ENCODE data around the gene PLCB1. TPM values are rescaled to one million over a fixed set of nuclear protein-coding genes. Genes with fewer than 3 reads are reported as not detected.

The PLCB1 gene
- total RNA-seq, 1 experiment from 2014 or later = 11.3 TPM

DNA sequence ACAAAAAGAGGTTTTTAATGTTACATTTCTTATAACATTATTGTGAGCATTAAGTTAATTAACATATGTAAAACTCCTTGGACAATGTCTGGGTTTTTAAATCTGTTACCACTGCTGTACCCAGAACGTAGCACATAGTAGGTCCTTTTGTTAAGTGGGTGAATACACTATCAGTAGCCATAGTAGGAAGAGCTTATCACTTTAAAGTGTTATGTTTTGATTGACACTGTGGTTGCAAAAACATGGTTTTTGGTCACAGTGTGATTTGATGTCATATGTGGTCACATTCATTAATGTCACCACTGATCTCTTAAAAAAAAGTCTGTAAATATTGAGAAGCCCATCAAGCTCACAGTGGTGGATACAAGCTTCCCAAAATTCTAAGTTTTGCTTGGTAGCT is 160.7 kb downstream of the PLCB1 start (continued):
- TF ChIP-seq ZNF121 (CRISPR knock-in tag; IDR thresholded peaks at IDR 0.05) (no peak), NFYB (CRISPR knock-in tag; conservative IDR thresholded peaks at IDR 0.05; ENCODE audit: low read depth) (no peak), RORB (CRISPR knock-in tag; IDR thresholded peaks at IDR 0.05) (no peak), ZNF219 (CRISPR knock-in tag; IDR thresholded peaks at IDR 0.05; ENCODE audit: borderline replicate concordance) (no peak), JUN (CRISPR knock-in tag; IDR thresholded peaks at IDR 0.05) (no peak), FOXP1 (CRISPR knock-in tag; IDR thresholded peaks at IDR 0.05; ENCODE audit: borderline replicate concordance) (no peak)
- TF ChIP-seq, protein P1, sequence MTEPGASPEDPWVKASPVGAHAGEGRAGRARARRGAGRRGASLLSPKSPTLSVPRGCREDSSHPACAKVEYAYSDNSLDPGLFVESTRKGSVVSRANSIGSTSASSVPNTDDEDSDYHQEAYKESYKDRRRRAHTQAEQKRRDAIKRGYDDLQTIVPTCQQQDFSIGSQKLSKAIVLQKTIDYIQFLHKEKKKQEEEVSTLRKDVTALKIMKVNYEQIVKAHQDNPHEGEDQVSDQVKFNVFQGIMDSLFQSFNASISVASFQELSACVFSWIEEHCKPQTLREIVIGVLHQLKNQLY (CRISPR knock-in tag; IDR thresholded peaks at IDR 0.05) = no peak
- TF ChIP-seq, protein P2, sequence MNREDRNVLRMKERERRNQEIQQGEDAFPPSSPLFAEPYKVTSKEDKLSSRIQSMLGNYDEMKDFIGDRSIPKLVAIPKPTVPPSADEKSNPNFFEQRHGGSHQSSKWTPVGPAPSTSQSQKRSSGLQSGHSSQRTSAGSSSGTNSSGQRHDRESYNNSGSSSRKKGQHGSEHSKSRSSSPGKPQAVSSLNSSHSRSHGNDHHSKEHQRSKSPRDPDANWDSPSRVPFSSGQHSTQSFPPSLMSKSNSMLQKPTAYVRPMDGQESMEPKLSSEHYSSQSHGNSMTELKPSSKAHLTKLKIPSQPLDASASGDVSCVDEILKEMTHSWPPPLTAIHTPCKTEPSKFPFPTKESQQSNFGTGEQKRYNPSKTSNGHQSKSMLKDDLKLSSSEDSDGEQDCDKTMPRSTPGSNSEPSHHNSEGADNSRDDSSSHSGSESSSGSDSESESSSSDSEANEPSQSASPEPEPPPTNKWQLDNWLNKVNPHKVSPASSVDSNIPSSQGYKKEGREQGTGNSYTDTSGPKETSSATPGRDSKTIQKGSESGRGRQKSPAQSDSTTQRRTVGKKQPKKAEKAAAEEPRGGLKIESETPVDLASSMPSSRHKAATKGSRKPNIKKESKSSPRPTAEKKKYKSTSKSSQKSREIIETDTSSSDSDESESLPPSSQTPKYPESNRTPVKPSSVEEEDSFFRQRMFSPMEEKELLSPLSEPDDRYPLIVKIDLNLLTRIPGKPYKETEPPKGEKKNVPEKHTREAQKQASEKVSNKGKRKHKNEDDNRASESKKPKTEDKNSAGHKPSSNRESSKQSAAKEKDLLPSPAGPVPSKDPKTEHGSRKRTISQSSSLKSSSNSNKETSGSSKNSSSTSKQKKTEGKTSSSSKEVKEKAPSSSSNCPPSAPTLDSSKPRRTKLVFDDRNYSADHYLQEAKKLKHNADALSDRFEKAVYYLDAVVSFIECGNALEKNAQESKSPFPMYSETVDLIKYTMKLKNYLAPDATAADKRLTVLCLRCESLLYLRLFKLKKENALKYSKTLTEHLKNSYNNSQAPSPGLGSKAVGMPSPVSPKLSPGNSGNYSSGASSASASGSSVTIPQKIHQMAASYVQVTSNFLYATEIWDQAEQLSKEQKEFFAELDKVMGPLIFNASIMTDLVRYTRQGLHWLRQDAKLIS (CRISPR knock-in tag; IDR thresholded peaks at IDR 0.05; ENCODE audit: borderline replicate concordance) = no peak

DNA sequence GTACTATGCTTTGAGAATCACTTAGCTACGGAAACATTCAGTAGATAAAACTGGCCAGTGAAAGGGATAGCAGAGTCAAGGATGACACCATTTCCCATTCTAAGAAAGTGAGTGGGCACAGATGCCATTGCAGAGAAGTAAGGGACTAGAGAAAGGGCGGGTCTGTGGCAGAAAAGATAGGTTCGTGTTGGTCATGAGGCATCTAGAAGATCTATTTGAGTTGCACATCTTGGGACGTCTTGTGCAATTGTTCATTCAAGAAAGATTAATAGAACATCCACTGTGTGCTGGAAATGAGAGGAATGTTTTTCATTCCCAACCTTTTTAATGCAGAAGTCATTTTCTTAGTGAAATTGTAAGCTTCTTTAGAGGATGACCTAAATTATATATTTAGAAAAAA is 161.7 kb downstream of the PLCB1 start:
- Mint-ChIP-seq H3K9me3 (no peaks in the 10 kb centered on the region), H3K4me3 (no peak overlapping the region), H3K4me1 (no peaks in the 10 kb centered on the region), H3K36me3 (no peaks in the 10 kb centered on the region), H3K27me3 (ENCODE audit: low read depth) (no peaks in the 10 kb centered on the region), H3K27ac (no peak overlapping the region)
- ChIA-PET POLR2A (no interaction called here), CTCF (no interaction called here)
- no peak for DNase-seq (ENCODE audit: low spot score)
- no peak for ATAC-seq
- no peak for TF ChIP-seq CREM (CRISPR knock-in tag; IDR thresholded peaks at IDR 0.05)
- TF ChIP-seq, protein P3, sequence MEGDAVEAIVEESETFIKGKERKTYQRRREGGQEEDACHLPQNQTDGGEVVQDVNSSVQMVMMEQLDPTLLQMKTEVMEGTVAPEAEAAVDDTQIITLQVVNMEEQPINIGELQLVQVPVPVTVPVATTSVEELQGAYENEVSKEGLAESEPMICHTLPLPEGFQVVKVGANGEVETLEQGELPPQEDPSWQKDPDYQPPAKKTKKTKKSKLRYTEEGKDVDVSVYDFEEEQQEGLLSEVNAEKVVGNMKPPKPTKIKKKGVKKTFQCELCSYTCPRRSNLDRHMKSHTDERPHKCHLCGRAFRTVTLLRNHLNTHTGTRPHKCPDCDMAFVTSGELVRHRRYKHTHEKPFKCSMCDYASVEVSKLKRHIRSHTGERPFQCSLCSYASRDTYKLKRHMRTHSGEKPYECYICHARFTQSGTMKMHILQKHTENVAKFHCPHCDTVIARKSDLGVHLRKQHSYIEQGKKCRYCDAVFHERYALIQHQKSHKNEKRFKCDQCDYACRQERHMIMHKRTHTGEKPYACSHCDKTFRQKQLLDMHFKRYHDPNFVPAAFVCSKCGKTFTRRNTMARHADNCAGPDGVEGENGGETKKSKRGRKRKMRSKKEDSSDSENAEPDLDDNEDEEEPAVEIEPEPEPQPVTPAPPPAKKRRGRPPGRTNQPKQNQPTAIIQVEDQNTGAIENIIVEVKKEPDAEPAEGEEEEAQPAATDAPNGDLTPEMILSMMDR (IDR thresholded peaks at IDR 0.05) = no peak
- no peak for TF ChIP-seq ZNF219 (CRISPR knock-in tag; IDR thresholded peaks at IDR 0.05; ENCODE audit: borderline replicate concordance)
- no peak for TF ChIP-seq ZNF396 (CRISPR knock-in tag; IDR thresholded peaks at IDR 0.05; ENCODE audit: borderline replicate concordance)
- TF ChIP-seq TP53 (CRISPR knock-in tag; IDR thresholded peaks at IDR 0.05) = no peak
- TF ChIP-seq, protein P4, sequence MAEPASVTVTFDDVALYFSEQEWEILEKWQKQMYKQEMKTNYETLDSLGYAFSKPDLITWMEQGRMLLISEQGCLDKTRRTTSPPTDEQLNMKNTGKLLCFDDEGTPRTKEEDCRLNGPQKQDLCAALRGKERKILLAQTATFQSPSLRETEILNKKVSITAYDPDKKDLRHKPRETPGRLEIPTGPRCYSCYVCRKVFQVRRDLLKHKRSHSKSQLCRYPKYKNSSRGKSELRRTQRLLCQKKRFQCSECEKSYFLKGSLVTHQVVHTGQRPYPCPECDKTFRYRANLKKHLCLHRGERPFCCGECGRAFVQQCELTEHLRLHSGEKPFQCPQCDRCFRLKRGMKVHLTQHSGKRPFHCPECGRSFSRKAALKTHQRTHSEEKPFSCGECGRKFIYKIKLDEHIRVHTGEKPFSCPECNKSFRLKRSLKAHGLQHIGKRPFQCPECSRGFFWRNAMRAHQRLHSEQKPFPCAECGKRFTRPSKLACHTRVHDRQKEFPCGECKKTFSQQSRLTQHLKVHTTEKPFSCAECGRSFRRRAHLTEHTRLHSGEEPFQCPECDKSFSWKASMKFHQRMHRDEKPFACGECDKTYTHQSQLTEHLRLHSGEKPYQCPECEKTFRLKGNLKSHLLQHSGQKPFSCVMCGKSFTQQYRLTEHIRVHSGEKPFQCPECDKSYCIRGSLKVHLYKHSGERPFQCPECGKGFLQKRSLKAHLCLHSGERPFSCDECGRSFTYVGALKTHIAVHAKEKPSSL (CRISPR knock-in tag; conservative IDR thresholded peaks at IDR 0.05) = no peak
- no peak for TF ChIP-seq GABPB1 (CRISPR knock-in tag; IDR thresholded peaks at IDR 0.05)
- no peak for TF ChIP-seq ZNF416 (CRISPR knock-in tag; IDR thresholded peaks at IDR 0.05)
- no peak for TF ChIP-seq SOX15 (CRISPR knock-in tag; IDR thresholded peaks at IDR 0.05)
- no peak for TF ChIP-seq IRF2 (CRISPR knock-in tag; IDR thresholded peaks at IDR 0.05; ENCODE audit: borderline replicate concordance, low read depth)
- TF ChIP-seq HMGA2 (CRISPR knock-in tag; IDR thresholded peaks at IDR 0.05) = no peak
- TF ChIP-seq ZNF263 (CRISPR knock-in tag; IDR thresholded peaks at IDR 0.05; ENCODE audit: low read depth) = no peak
- TF ChIP-seq, protein P5, sequence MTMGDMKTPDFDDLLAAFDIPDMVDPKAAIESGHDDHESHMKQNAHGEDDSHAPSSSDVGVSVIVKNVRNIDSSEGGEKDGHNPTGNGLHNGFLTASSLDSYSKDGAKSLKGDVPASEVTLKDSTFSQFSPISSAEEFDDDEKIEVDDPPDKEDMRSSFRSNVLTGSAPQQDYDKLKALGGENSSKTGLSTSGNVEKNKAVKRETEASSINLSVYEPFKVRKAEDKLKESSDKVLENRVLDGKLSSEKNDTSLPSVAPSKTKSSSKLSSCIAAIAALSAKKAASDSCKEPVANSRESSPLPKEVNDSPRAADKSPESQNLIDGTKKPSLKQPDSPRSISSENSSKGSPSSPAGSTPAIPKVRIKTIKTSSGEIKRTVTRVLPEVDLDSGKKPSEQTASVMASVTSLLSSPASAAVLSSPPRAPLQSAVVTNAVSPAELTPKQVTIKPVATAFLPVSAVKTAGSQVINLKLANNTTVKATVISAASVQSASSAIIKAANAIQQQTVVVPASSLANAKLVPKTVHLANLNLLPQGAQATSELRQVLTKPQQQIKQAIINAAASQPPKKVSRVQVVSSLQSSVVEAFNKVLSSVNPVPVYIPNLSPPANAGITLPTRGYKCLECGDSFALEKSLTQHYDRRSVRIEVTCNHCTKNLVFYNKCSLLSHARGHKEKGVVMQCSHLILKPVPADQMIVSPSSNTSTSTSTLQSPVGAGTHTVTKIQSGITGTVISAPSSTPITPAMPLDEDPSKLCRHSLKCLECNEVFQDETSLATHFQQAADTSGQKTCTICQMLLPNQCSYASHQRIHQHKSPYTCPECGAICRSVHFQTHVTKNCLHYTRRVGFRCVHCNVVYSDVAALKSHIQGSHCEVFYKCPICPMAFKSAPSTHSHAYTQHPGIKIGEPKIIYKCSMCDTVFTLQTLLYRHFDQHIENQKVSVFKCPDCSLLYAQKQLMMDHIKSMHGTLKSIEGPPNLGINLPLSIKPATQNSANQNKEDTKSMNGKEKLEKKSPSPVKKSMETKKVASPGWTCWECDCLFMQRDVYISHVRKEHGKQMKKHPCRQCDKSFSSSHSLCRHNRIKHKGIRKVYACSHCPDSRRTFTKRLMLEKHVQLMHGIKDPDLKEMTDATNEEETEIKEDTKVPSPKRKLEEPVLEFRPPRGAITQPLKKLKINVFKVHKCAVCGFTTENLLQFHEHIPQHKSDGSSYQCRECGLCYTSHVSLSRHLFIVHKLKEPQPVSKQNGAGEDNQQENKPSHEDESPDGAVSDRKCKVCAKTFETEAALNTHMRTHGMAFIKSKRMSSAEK (CRISPR knock-in tag; IDR thresholded peaks at IDR 0.05; ENCODE audit: borderline replicate concordance) = no peak
- TF ChIP-seq, protein P6, sequence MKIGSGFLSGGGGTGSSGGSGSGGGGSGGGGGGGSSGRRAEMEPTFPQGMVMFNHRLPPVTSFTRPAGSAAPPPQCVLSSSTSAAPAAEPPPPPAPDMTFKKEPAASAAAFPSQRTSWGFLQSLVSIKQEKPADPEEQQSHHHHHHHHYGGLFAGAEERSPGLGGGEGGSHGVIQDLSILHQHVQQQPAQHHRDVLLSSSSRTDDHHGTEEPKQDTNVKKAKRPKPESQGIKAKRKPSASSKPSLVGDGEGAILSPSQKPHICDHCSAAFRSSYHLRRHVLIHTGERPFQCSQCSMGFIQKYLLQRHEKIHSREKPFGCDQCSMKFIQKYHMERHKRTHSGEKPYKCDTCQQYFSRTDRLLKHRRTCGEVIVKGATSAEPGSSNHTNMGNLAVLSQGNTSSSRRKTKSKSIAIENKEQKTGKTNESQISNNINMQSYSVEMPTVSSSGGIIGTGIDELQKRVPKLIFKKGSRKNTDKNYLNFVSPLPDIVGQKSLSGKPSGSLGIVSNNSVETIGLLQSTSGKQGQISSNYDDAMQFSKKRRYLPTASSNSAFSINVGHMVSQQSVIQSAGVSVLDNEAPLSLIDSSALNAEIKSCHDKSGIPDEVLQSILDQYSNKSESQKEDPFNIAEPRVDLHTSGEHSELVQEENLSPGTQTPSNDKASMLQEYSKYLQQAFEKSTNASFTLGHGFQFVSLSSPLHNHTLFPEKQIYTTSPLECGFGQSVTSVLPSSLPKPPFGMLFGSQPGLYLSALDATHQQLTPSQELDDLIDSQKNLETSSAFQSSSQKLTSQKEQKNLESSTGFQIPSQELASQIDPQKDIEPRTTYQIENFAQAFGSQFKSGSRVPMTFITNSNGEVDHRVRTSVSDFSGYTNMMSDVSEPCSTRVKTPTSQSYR (CRISPR knock-in tag; IDR thresholded peaks at IDR 0.05) = no peak
- TF ChIP-seq NFATC4 (CRISPR knock-in tag; IDR thresholded peaks at IDR 0.05) = no peak
- TF ChIP-seq ZNF423 (CRISPR knock-in tag; IDR thresholded peaks at IDR 0.05) = no peak

All from WTC11 (cell line).